G401 (cell line): Measurements from ENCODE around the gene OGFOD2. TPM values are rescaled to one million over a fixed set of nuclear protein-coding genes. Genes with fewer than 3 reads are reported as not detected.
A peak's percentile ranks its signal among the peaks of the same experiment; 100 is the strongest.

ENCODE experiments used
- DNase-seq: peaks from one replicate; pipeline ENCODE4 v3.0.0-alpha.2; 2015; ENCODE audit warnings: low spot score
- in situ Hi-C: cut with HindIII; loops from 2 replicates; pipeline ENCODE4 v1.10.0; 2016; ENCODE audit warnings: low sequenced_read_pairs, mixed read lengths
- total RNA-seq: library from RNA; depleted of rRNA; stranded (reverse); fragments of >200 nt; shearing (Covaris generic); gene quantifications from 2 replicates; pipeline ENCODE4 v1.2.3, GENCODE V29; 2014

OGFOD2 gene
- total RNA-seq, 1 experiment from 2014 or later, result 23.6 TPM

DNA sequence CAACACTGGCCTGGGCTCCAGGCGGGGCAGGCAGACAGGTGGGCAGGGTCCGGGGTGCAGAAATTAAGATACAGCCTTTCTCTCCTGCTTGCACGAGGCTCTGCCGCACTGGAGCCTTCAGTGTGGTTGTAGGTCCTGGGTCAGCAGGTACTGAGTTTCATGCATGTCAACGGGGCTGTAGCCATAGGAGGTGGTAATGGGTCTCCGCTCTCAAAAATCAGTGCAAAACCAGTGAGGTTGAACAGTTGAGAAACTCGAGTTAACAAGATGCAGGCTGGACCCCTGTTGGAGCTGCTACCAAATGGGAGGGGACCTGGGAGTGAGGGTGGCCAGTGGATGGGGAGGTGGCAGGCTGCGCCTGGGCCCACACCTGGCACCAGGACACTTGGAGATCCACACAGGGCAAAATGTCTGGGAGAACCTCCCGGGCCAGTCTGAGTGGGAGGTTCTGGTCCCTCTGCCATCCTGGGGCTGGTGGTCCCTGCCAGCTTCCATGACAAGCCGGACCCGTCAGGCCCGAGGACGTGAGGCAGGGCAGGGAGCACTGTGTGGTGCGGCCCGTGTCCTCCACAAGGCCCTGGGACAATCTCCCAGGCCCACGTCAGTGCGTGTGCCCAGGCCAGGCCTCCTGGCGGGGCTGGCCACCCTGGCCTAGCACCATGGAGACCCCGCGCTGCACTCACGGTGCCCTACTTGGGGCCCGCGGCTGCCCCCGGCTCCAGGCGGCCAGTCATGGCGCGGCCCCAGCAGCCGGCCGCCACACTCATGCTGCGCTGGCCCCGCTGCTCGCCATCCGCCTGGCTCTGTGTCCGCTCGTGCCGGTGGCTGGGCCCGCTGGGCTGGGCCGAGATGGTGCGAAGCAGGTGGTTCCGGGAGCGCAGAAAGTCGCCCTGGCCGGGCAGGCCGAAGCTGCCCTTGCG lies 10.6 kb downstream of the OGFOD2 start:
- in situ Hi-C loops, result no loop called here
- DNase-seq, result no peak

DNA sequence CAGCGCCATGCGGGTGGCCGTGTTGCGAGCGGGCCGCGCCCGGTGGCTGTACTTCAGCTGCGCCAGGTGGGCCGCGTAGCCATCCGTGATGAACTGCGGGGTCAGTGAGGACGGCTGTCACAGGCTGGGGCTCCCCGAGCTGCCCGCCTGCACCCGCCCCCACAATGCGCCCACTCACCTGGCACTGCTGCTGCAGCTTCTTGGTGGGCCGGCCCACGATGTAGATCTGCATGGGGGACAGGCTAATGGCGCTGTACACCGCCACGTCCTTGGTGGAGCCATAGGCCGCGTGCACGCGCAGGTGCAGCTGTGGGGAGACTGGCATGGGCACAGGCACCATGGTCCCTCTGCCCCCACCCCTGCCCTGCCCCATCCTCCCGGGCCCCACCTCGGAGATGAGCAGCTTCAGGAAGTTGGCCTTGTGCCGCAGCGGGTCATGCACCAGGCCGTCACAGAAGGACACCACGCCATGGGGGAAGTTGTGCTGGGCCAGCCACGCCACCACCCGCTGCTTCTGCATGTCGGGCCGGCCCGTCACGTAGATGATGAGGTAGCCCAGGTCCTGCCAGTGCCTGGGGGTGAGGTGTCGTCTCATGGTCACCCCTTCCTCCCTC lies 11.3 kb downstream of the OGFOD2 start:
- no peak for DNase-seq
- in situ Hi-C loops, result no loop called here

DNA sequence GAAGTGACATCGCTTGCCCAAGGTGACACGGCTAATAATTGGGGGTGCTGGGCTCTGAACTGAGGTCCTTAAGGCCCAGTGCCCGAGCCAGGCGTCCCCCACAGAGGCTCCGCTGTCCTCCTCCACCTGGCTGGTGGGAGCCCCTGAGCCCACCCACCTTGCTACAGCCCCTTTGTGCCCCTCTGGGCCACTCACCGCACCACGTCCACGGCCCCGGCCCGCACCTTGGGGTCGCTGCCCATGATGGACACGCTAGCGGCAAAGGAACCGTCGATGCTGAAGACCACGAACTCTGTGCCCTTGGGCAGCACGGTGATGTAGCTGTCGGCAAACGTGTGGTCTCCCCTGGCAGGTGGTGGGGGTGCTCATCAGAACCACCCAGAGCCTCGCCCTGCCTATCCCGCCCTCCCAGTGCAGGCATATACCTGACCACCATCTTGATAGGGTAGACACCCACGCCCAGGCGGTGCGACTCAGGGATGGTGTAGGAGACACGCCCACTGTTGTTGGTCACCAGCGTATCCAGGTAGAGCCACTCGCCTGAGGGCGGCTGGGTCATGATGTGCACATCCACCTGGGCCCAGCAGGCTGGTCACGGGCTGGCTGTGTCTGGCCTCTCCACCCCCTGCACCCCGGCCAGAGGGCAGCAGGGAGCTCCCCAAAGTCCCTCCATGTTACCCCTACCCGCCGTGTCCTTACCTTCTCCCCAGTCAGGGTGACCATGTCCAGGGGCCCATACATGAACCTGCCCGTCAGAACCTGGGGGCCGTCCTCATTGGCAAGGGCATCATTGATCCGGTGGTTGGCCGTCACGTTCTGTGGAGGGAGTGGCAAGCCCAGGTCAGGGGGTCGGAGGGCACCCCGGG lies 12.3 kb downstream of the OGFOD2 start:
- in situ Hi-C loops, result no loop called here
- no peak for DNase-seq

DNA sequence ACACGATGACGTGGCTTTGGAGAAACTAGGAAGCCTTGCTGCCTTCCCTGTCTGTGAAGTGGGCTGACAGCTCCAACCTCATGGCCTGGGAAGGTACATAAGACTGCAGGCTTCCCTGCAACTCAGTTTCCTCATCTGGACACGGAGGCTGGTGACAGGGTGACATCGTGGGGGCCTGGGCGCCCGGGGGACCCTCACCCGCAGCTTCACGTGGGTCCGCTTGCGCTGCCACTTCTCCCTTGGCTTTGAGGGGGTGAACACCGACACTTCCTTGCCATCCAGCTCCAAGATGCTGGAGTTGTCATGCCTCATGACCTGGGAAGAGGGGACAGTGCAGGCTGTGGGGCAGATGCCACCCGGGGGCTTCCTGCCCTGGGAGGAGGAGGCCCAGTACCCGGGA lies 13.0 kb downstream of the OGFOD2 start:
- no peak for DNase-seq
- in situ Hi-C loops, result no loop called here

DNA sequence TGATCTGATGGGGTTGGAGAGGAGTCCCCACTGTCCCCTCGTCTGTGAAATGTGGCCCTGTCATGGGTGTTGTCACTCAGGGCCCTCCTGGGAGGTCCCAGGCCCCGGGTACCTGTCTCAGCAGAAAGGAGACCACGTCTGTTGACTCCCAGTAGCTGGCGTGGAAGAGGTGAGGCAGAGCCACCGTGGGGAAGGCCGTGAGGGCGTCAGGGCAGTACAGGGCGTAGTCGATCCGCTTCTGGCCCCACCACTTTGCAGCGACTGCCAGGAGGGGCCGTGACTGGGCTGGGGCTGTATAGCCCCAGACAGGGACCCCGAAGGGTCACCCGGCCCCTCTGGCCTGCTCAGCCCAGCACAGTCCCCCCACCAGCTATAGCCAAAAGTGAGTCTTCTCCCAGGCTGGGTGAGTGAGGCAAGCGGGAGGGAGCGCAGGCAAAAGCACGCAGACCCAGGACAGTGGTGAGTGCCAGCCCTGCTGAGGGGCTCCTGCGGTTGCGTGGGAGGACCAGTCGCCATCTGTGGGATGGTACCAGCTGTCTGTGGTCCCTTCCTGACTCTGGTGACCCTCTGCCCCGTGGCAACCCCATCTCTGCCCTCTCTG lies 13.7 kb downstream of the OGFOD2 start:
- no peak for DNase-seq
- in situ Hi-C loops, result no loop called here

DNA sequence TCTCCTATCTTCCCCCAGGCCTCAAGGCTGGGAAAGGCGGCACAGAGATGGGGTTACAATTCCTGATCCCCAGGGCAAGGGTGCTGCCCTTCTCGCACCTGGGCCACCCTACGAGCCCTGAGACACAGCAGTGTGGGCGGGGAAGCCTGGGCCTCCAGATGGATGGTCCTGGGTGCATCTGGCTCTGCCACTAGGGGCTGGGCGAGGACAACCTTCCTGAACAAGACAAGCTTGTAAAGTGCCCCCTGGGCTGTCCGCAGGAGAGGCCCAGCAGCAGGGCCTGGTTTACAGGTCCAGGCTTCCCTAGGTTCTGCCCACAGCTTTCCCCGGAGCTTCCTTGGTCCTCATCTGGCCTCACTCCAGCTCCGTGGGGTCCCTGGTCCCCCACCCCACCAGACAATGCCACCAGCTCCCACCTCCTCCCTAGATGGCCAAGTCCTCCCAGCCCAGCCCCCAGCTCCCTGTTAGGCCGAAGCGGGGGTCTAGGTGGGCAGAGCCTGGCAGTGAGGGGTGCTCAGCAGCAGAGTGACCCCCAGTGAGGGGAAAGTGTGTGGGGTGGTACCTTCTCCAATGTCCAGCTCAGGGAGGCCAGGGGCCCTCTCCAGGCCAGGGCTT lies 14.3 kb downstream of the OGFOD2 start:
- no peak for DNase-seq
- in situ Hi-C loops, result no loop called here

DNA sequence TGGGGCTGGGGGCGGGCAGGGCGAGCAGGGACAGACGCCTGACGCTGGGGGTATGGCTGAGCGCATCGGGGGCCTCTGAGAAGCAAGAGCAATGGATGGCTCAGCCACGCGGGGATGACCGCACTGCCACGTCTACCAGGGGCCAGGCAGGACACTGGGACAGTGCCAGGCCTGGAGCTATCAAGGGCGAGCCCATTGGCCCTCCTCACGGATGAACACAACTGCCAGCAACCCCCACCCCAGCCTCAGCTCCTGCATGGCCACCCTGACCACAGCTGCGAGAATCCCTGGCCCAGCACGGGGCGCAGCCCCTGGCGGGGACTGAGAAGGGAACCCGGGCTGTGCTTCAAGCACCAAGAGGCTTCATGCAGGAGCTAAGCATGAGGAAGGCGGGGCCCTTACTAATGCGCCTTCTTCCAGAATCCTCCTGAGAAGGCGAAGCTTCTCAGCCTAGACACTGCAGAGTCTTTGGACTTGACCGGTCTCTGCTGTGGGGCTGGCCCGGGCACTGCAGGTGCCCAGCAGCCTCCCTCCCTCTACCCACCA lies 14.9 kb downstream of the OGFOD2 start:
- DNase-seq, result no peak
- in situ Hi-C loops, result no loop called here

DNA sequence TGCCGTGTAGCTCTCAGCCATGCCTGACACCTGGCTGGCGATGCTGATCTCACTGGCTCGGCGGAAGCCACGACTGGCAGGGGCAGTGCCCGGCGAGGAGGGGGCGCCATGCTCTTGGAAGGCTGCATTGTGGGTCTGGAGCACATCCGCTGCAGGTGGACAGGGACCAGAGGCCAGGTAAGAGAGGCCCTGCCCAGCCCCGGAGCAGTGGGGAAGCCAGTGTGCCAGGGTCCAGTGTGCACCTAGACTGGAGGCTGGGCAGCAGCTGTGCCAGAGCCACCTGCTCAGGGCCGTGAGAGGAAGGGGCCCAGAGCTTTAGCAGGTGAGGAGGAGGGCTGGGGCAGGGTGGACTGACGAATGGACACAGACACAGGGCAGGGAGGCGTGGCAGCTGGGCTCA lies 15.5 kb downstream of the OGFOD2 start:
- in situ Hi-C loops, result no loop called here
- DNase-seq, result no peak

DNA sequence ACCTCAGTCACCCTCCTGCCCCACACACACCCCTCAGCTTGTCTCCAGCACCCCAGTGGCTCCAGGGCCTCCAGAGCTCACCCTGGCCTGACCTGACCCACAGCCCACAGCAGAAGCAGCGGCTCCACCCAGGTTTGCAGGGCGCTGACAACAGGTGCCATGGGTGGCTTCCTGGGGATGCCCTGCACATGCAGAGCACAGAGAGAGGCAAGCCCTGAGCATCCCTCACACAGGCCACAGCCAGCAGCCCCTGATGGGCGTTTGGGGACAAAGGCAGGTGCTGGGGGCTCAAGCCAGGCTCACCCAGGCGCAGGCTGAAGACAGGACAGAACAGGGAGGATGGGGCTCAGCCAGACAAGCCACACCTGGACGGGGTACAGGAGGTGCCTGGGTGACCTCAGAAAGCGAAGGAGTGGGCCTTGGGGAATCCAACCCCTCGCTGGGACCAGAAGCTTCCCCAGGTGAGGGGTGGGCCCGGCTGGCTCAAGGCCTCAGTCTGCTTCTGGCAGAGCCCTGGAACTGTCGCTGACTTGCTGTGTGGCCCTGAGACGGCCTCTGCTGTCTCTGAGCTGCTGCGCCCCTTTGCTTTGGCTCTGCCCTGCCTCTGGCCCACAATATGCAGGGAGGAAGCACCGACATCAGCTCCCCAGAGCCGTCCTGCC lies 16.0 kb downstream of the OGFOD2 start:
- in situ Hi-C loops, result no loop called here
- DNase-seq, result no peak

DNA sequence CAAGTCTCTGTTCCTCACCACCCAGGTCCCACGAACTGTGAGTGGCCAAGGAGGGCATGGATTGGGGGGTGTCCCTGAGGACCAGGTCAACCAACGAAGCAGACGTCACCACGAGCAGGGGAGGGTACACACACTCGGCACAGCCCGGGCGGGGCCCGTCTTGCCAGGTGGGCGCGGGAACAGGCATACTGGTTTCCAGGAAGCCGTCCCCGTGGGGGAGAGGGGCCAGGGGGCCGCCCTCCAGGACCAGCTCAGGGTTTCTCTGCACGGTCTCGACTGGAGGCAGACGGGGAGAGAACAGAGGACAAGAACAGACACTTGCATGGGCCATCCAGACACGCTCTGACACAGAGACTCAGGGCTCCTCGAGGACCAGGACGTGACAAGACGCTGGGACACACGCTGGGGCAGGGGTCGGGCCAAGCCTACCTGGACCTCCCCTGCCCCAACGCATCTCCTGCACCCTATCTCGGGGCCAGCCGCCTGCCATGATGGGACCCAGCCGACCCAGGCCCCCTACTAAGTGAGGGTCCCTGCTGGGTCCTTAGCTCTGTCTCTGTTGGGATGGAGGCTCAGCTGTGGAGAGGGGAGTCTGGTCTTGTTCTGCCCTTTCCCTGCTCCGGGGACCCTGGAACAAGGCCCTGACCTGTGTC lies 16.7 kb downstream of the OGFOD2 start:
- DNase-seq, result no peak
- in situ Hi-C loops, result no loop called here

DNA sequence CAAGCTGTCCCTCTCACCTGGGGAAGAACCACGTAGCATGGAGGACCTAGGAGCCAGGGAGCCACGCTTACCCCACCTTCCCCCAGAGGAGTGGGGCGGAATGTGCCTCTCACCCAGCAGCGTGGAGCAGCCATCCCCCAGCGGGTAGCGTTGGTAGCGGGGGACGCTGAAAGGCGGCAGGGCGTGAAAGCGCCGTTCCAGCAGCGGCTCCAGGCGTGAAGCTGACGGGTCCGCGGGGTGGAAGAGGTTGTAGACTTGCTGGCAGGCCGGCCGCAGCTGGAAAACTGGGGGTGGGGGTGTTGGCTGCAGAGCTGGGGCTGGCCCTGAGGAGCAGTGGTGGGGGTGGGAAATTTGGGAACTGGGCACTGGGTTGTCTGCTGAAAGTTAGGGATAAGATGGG lies 17.3 kb downstream of the OGFOD2 start:
- in situ Hi-C loops, result no loop called here
- no peak for DNase-seq

DNA sequence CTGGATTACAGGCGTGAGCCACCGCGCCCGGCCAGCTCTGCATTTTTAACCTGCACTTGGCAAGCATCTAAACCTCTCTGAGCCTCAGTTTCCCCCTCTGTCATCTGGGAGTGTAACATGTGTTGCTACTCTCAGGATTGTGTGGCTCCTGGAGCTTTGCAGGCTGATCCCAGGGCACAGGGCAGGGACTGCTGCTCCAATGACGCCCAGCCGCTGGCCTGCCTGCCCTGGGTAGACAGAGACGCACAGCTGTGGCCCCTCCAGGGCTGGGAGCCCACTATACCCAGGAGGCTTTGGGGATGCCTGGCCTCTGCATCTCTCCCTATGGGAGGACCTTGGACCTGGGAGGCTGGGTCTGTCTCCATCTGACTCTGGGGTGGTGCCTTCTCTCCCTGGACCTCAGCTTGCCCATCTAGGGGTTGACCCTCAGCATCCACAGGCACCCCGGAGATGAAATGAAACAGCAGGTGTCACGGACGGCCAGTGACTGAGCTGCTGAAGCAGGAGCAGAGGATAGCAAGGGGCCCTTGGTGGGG lies 19.2 kb downstream of the OGFOD2 start:
- in situ Hi-C loops, result no loop called here
- DNase-seq, result no peak

DNA sequence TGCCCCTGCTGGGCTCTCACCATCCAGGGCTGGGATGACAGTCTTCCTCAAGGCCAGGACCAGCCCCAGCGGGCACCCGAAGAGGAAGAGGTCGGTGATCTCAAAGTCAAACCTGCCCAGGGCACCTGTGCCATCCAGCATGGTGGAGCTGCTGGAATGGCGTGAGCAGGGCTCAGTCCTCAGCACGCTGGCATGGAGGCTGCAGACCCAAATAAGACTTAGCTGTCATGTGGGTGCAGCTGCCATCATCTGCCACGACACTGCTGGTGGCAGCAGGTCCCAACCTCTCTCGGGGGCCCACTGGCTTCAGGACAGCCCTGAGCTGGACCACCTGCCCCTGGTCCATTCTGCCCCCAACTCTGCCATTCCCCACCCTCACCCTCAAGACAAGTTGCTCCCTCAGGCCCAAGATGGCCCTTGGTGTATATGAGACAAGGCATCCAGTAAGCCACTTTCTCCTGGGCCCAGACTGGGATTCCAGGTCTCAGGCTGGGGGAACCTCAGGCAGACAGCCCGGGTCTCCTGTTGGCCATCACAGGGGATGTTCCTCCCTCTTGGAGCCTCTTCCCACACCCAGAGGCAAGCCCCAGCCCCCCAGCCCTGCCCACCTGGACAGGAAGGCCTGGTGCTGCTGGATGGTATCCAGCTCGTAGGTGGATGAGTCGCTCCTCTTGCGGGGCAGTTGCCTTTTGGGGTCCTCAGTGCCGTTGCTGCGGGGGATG lies 19.9 kb downstream of the OGFOD2 start:
- no peak for DNase-seq
- in situ Hi-C loops, result no loop called here

DNA sequence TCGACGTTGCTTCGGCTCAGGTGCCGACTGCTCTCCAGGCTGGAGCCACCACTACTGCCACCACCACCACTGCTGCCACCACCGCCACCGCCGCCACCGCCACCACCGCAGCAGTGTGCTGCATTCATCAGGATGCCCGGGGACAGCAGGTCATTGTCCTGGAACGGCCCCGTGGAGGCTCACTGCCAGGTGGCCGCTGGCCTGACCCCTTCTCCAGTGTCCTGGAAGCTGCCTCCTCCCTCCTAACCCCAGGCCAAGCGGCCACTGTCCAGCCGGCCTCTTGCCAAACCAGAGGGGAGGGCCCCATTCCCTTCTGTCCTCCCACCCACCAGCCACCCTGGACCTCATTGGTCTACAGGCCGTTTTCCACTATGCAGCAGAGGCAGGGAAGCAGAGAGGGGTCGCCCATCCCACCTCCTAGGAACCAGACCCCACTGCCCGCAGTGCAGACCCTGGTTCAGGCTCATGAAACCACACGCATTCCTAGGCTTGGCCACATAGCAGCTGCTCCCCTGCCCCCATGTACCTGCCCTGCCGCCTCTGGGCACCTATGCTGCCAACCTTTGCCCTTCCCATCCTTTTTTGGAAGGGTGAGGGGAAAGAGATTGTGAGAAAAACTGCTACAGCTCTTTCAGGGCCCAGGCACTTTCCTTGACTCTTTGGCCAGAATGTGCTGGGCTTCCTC lies 20.6 kb downstream of the OGFOD2 start:
- DNase-seq, result peak; percentile 18
- in situ Hi-C loops, result no loop called here

DNA sequence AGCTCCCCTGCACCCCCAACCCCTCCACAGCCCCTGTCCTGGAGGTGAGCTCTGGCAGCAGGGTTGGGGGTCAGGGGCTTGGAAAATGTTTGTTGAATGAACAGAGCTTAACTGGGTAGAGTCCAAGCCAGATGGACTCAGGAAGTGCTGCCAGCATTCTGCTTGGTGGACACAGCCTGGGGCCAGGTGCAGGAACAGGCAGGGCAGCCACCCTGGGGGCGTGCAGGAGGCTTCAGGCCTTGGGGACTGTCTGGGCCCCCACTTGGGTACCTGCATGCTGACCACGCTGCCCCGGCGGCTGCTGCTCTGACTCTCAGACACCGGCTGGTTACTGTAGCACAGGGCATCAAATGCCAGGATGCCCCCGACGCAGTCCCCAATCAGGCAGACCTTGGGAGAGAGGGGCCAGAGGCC lies 21.2 kb downstream of the OGFOD2 start:
- peak; percentile 47 for DNase-seq
- in situ Hi-C loops, result no loop called here

DNA sequence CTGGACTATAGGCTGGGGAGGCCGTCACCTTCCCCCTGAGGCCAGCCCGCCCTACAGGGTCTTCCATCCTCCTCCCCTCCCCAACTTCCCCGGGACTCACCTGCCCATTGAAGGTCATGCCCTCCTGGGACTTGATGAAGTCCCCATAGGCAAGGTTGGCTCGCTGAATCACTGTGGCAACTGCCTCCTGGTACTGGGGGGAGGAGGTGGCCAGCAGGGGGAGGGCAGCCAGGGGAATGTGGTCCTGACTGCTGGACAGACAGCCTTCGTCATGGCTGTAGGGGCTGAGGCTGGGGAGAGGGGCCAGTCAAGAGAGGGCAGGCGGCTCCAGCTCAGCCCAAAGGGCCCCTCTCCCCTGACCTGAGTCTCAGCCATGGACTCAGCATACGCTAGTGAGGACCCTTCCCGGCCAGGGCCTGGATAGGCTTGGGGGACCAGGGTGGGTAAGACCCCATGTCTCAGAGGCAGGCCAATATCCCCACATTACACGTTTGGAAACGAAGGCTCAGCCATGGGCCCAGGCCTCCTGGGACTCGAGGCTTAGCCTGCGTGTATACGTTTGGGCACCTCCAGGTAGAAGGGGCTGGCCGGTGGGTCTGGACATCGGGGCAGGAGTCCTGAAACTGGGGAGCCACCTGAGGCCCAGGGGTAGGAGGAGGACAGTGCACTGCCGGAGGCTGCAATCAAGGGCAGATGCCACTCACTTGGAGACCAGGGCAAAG lies 21.7 kb downstream of the OGFOD2 start:
- no peak for DNase-seq
- in situ Hi-C loops, result no loop called here
